ENCODE measurements around the gene AGAP1. TPM values are rescaled to one million over a fixed set of nuclear protein-coding genes. Genes with fewer than 3 reads are reported as not detected.

AGAP1 gene
- total RNA-seq, 1 donor from 2014 or later, result 17.5 TPM

- DNase-seq (ENCODE audit: low read depth), result no peak
- TF ChIP-seq CTCF (conservative IDR thresholded peaks at IDR 0.05; ENCODE audit: low read depth, low read length), result no peak
- peak overlapping the region; percentile 32 for H3K4me3 ChIP-seq (ENCODE audit: low read depth, low read length)
Measured at GRCh38 chr2:235665661-235666212, 171.9 kb downstream of the AGAP1 start.

GRCh38 chr2:235666213-235666781 lies 172.5 kb downstream of the AGAP1 start:
- DNase-seq (ENCODE audit: low read depth), result no peak
- H3K4me3 ChIP-seq (ENCODE audit: low read depth, low read length), result peak overlapping the region; percentile 32
- no peak for TF ChIP-seq CTCF (conservative IDR thresholded peaks at IDR 0.05; ENCODE audit: low read depth, low read length)

- DNase-seq (ENCODE audit: low read depth), result no peak
- TF ChIP-seq CTCF (conservative IDR thresholded peaks at IDR 0.05; ENCODE audit: low read depth, low read length), result no peak
- H3K4me3 ChIP-seq (ENCODE audit: low read depth, low read length), result no peak overlapping the region
Measured at GRCh38 chr2:235668782-235669181, 174.9 kb downstream of the AGAP1 start.

GRCh38 chr2:235669269-235669831 lies 175.5 kb downstream of the AGAP1 start:
- no peak for DNase-seq (ENCODE audit: low read depth)
- H3K4me3 ChIP-seq (ENCODE audit: low read depth, low read length), result peak overlapping the region; percentile 35
- no peak for TF ChIP-seq CTCF (conservative IDR thresholded peaks at IDR 0.05; ENCODE audit: low read depth, low read length)

- no peak for DNase-seq (ENCODE audit: low read depth)
- no peak overlapping the region for H3K4me3 ChIP-seq (ENCODE audit: low read depth, low read length)
- TF ChIP-seq CTCF (conservative IDR thresholded peaks at IDR 0.05; ENCODE audit: low read depth, low read length), result no peak
Measured at GRCh38 chr2:235669983-235670962, 176.4 kb downstream of the AGAP1 start.

GRCh38 chr2:235670974-235671787 lies 177.3 kb downstream of the AGAP1 start:
- no peak overlapping the region for H3K4me3 ChIP-seq (ENCODE audit: low read depth, low read length)
- no peak for TF ChIP-seq CTCF (conservative IDR thresholded peaks at IDR 0.05; ENCODE audit: low read depth, low read length)
- no peak for DNase-seq (ENCODE audit: low read depth)

Measured in epithelial cell of proximal tubule (primary cell).